Umbilical cord (tissue), 2 donors: Measurements from ENCODE around the gene CLEC4C. TPM values are rescaled to one million over a fixed set of nuclear protein-coding genes. Genes with fewer than 3 reads are reported as not detected.
A peak's percentile ranks its signal among the peaks of the same experiment; 100 is the strongest.

Source experiments
- DNase-seq: peaks from one replicate; pipeline ENCODE4 v3.0.0-alpha.2; 2015; ENCODE audit warnings: low spot score
- total RNA-seq: library from RNA; depleted of rRNA; stranded (reverse); fragments of >200 nt; gene quantifications from one replicate; pipeline ENCODE4 v1.2.3, GENCODE V29; 2014; ENCODE audit warnings: low replicate concordance; ENCODE audit not compliant: insufficient read depth

CLEC4C gene
- total RNA-seq, 1 donor from 2014 or later: not detected

DNA sequence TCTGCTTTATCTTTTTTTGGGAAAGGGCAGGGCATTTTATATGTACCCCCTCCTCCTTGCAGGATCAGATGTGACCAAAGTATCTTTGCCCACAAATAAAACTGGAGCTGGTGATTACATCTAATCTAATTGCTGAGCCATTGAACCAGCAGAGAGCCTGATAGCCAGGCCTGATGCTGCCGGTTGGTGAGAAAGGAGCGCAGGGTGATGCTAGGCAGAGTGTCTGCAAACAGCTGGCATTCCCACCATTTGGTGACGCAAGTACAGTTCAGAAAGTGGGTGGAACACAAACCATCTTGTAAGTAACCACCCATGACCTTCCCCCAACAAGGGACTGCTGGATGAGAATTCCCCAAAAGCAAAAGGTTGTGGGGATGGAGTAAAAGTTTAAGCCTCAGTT lies 23.2 kb downstream of the CLEC4C start:
- peak; percentile 31 for DNase-seq

DNA sequence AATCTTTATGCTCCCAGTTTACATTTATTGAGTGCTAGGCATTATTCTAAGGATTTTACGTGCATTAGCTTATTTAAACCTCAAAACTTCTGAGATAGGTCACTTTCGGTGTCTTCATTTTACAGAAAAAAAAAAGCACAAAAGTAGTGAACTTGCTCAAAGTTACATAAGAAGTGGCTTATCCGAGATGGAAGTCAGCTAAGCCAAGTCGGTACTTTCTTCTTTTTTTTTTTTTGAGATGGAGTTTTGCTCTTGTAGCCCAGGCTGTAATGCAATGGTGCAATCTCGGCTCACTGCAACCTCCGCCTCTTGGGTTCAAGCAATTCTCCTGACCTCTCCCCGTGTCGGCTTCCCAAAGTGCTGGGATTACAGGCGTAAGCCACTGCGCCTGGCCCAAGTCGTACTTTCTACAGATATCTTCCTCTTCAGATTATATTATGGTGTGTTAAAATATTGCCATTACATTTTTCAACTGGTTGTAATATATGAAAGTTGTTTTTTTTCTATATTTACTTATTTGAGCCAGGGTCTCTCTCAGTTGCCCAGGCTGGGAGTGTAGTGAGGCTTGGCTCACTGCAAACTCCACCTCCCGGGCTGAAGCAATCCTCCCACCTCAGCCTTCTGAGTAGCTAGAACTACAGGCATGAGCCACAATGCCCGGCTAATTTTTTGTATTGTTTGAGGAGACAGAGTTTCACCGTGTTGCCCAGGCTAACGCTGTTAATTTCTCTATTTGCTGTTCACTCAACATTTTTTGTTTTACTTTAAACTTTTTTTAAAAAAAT lies 27.0 kb downstream of the CLEC4C start:
- peak; percentile 88 for DNase-seq

DNA sequence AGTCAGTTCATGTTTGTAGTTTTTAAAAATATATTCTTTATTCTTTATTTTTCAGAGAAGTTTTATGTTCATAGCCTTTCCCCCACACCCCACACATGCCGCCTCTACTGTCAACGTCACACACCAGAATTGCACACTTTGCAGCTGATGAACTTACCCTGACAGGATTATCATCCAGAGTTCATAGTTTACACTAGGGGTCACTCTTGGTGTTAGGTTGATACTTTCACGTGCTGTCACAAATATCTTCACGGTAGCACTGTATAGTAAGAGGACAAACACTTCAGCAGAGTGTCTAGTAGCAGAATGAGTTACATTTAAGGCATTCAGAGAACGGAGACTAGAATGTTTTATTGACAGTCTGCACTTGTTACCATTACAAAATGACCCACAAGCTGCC lies 30.8 kb downstream of the CLEC4C start:
- no peak for DNase-seq

DNA sequence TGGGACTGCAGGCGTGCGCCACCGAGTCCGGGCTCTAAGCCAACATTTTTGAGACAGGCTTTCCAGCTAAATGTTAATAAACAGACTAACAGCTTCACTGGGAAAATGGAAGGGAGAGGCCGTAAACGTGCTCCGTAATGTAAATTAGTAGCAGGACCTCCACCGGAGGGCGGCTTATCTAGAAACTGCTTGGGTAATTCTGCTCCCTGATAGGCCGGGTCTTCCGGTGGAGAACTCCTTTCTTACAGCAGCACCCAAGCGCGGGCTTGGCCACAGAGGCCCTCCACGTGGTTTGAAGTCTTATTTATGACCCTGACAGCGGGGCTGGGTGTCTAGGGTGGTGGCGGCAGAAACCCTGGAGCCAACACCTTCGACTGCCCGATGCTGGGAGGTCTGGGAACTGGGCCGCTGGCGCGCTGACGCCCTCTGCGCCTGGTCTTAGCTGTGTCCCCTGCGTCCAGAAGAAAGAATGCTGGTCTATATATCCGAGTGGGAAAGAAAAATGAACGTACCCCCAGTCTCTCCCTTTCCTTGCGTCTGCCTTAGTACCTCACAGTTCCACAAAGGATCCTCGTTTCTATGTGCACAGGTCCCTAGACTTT lies 34.2 kb downstream of the CLEC4C start:
- DNase-seq: no peak

DNA sequence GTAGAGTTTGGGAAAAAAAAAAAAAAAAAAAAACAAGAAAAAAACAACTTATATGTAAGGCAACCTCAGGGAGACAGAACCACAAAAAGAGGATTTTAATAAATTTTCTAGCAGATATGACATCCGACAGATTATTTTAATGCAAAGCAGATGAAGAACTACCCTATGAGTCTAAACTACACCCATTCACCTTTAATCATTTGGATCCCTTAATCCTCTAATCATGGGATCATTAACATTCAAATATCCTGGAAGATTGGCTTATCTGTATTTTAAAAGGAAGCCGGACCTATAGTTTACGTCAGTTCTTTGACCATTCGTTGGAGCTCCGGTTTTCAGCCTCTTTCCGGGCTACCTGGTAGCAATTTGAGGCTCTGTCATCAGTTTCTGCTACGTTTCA lies 36.0 kb downstream of the CLEC4C start, which contains the start of gene DPPA3:
DPPA3 (plus strand) TSS at position 301 of the 400 bp plus-strand sequence. CDS start 138 bp downstream, outside the sequence.
- no peak for DNase-seq

DNA sequence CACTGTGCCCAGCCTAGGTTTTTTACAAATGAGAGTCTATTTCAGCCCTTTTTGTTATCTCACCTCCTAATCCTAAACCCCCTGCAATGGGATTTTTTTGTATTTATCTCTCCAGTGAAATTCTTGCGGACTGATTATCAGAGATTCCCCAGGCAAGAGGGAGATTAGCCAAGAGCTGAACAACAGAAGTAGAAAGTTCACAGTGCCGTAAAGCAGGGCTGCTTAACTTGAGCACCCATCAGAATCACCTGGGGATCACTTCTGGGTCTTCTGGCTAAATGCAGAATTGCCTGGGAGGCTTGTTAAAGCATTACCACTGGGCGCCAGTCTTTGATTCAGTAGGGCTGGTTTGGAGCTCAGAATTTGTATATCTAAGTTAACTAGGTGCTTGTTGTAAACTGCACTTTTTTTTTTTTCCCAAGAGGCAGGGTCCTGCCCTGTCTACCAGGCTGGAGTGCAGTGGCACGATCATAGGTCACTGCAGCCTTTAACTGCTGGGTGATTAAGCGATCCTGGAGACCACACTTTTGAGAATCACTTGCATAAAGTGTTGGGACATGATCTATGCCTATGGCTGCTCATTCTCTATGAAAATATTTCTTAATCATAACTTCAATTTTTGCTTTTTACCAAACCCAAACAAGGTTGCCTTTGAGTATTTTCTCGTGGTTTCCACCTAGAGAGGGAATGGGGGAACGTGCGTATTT lies 37.1 kb downstream of the CLEC4C start:
- DNase-seq: peak; percentile 35

DNA sequence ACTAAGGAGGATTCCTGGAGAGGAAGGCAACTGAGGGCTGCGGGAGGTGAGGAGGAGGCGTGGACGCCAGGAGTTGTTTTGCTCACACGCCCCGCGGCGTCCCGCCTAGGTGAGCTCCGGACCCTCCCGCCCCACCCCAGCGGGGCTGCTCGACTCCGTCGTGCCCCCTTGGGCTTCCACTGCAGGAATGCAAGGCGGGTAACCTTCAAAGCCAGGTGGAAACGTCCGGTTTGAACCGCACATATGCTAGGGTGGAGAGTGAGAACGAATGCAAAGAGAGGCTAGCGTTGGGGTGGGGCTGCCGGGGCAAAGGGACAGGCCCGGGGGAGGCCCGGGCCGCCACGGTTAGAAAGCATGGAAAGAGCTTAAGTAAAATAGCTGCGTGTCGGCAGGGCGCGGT lies 41.3 kb downstream of the CLEC4C start:
- no peak for DNase-seq

DNA sequence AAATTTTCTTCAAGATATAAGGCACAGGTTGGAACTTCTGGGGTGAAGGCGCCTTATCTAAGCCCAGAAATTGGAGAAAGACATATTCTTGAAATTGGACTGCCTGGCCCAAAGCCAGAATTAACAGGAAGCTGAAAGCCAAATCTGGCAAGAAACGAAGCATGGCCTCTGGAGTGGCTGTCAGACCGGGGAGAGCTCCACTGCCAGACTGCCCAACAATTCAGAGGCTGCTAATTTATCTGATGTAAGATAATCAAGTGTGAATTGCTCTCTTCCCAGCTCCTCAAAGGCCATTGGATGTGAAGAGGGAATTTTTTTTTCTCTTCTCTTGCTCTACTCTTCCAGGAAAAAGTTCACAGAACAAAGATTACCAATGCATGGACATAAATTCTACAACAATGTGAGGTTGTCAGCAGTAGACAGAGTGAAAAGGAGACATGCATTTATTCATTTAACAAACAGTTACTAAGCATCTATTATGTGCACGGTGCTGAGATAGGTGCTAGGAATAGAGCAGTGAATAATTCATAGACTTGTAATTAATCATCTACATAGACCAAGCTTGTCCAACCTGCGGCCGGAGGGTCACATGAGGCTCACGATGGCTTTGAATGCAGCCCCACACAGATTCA lies 51.5 kb downstream of the CLEC4C start, which contains the start of gene GDF3:
GDF3 (minus strand) TSS at position 210 of the 632 bp plus-strand sequence; CDS start at position 163, 47 bp downstream.
- peak; percentile 9 for DNase-seq

DNA sequence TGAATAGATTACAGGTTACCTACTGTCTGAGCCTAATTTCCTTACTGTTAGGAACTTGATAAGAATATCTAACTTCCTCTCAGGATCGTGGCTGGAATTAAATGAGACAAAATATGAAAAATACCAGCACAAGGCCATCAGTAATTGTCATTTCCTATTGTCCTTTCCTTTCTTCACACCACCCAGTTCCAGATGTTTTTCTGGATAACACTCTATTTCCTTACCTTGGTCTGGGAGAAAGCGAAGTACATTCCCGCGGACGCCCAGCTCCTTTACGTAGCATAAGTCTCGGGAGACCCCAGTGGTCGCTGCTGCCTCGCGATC lies 52.0 kb downstream of the CLEC4C start:
- no peak for DNase-seq

DNA sequence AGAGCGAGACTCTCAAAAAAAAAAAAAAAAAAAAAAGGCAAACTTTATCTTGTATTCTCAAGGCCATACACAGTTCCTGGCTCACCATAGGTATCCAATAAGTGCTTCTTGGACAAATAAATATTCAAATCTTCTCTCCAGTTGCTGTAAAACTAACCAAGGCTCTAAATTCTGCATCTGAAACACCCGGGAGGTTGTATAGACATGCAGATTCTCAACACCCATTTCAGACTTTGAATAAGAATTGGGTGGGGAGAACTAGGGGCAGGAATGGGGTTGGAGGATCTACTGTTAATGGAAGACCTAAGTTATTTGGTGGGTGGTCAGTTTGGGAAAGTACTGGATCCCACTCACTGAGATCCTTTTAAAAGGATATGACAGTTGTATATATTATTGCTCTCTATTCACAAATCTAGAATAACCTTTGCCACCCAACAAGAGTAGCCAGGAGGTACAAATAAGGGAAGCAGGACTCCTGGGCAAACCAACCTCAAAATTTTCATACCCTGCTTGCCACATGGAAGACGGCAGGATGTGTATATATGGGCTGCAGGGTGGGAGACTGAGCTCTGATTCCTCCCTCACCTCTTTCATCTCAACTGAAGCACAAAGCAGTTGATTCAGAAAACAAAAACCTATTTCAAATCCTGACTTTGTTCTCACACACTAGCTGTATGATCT lies 52.5 kb downstream of the CLEC4C start:
- DNase-seq: no peak

DNA sequence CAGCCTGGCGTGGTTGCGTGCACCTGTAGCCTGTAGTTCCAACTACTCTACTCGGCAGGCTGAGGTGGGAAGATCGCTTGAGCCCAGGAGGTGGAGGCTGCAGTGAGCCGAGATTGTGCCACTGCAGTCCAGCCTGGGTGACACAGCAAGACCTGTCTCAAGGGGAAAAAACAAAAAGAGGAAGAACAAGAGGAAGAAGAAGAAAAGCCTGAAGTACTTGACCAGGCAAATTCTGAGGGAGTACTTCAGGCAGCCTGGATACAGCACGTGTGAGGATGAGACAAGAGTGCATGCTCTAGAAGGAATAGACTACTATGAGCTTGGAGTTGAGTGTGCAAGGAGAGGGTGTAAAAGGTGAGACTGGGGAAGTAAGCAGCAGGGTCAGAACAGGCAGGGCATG lies 53.4 kb downstream of the CLEC4C start:
- DNase-seq: no peak

DNA sequence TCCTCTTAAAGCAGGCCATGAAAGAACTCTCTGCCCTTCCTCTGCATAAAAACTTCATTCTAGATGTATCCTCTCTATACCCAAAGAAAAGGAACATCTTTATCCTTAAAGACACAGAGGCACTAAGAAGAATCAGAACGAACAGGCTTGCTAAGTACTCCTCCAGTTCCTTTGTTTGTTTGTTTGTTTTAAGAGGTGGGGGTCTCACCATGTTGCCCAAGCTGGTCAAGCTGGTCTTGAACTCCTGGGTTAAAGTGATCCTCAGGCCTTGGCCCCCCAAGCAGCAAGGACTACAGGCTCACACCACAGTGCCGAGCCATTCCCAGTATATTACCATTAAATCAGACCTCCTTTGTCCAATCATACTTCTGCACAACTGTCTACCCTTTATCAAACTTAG lies 65.6 kb downstream of the CLEC4C start:
- DNase-seq: no peak

Other genes with a start within 250 kb of the CLEC4C start
- gene CD163, start 243.6 kb downstream of the CLEC4C start, total RNA-seq: 67.7 TPM
- not detected for gene APOBEC1, start 81.5 kb downstream of the CLEC4C start, total RNA-seq
- gene GDF3, start 51.6 kb downstream of the CLEC4C start, total RNA-seq: 2.9 TPM
- gene DPPA3, start 35.9 kb downstream of the CLEC4C start, total RNA-seq: not detected
- not detected for gene NANOGNB, start 17.8 kb upstream of the CLEC4C start, total RNA-seq
- 0.24 TPM for gene NANOG, start 42.0 kb upstream of the CLEC4C start, total RNA-seq
- 4.3 TPM for gene SLC2A14, start 125.5 kb upstream of the CLEC4C start, total RNA-seq
- 202 TPM for gene SLC2A3, start 188.8 kb upstream of the CLEC4C start, total RNA-seq